SK-N-SH (cell line): Measurements from ENCODE around the gene SDK1. TPM values are rescaled to one million over a fixed set of nuclear protein-coding genes. Genes with fewer than 3 reads are reported as not detected.

Experiments used
- CTCF ChIA-PET: fragments of 300-600, 350-600 bp; formaldehyde crosslinking; extraction: SDS; loops from one replicate; lab custom pipeline; 2021; lab: Yijun Ruan, JAX
- POLR2A ChIA-PET: fragments of 350-600 bp; sonication (Branson Sonifier 250); formaldehyde crosslinking; extraction: SDS; loops from one replicate; lab custom pipeline; 2020; ENCODE audit warnings: antibody characterized with exemption, inconsistent platforms; lab: Yijun Ruan, JAX
- DNase-seq: peaks from one replicate; pipeline ENCODE4 v3.0.0; 2012
- H2AFZ ChIP-seq: fragments of 200-600 bp; sonication (generic); 2 replicates; pipeline ENCODE4 v1.8.1; 2016; ENCODE audit warnings: antibody characterized with exemption, mild to moderate bottlenecking, low read depth
- H3F3A ChIP-seq: fragments of 200-600 bp; sonication (generic); replicated peaks from 2 replicates; pipeline ENCODE3; 2016; ENCODE audit warnings: antibody characterized with exemption, mild to moderate bottlenecking; ENCODE audit not compliant: insufficient read depth
- H3K27ac ChIP-seq, 2 experiments: fragments of 200-500 bp in 1 of 2; fragments of 200-600 bp in 1 of 2; sonication (Bioruptor generic) in 1 of 2; sonication (generic), shearing (Covaris generic) in 1 of 2; 2 replicates each; pipeline versions ENCODE4 v1.5.1 to v1.6.1; 2014 to 2016; ENCODE audit warnings: low read depth in 2 of 2, inconsistent platforms in 1 of 2, low read length in 1 of 2, mild to moderate bottlenecking in 1 of 2, mixed read lengths in 1 of 2
- H3K27me3 ChIP-seq: fragments of 200-600 bp; sonication (generic), shearing (Covaris generic); 2 replicates; pipeline ENCODE4 v1.6.1; 2016; ENCODE audit warnings: mixed run types; ENCODE audit not compliant: insufficient read depth
- H3K36me3 ChIP-seq, 2 experiments: fragments of 200-500 bp in 1 of 2; fragments of 200-600 bp in 1 of 2; sonication (Bioruptor generic) in 1 of 2; sonication (generic) in 1 of 2; replicated peaks in 1 of 2; 2 replicates each; pipeline versions ENCODE3 to v1.5.1; 2014 to 2016; ENCODE audit warnings: low read length in 1 of 2, mild to moderate bottlenecking in 1 of 2; ENCODE audit not compliant: insufficient read depth in 2 of 2, control insufficient read depth in 1 of 2
- H3K4me1 ChIP-seq, 2 experiments: fragments of 200-500 bp in 1 of 2; fragments of 200-600 bp in 1 of 2; sonication (Bioruptor generic) in 1 of 2; sonication (generic), shearing (Covaris generic) in 1 of 2; 2 replicates each; pipeline versions ENCODE4 v1.5.1 to v1.6.1; 2014 to 2016; ENCODE audit warnings: low read depth in 1 of 2, low read length in 1 of 2, mixed run types in 1 of 2; ENCODE audit not compliant: insufficient read depth in 2 of 2, control insufficient read depth in 1 of 2
- H3K4me2 ChIP-seq: fragments of 200-600 bp; sonication (generic), shearing (Covaris generic); 2 replicates; pipeline ENCODE4 v1.6.1; 2017; ENCODE audit warnings: mixed run types
- H3K4me3 ChIP-seq, 2 experiments: fragments of 200-500 bp in 1 of 2; fragments of 200-600 bp in 1 of 2; sonication (Bioruptor generic) in 1 of 2; sonication (generic), shearing (Covaris generic) in 1 of 2; 2 replicates each; pipeline versions ENCODE4 v1.5.1 to v1.8.1; 2014 to 2016; ENCODE audit warnings: low read depth in 2 of 2, inconsistent platforms in 1 of 2, low read length in 1 of 2, mild to moderate bottlenecking in 1 of 2, mixed read lengths in 1 of 2, moderate library complexity in 1 of 2
- H3K79me2 ChIP-seq: fragments of 200-600 bp; sonication (generic); 2 replicates; pipeline ENCODE4 v1.8.1; 2017; ENCODE audit warnings: mild to moderate bottlenecking; ENCODE audit not compliant: insufficient read depth
- H3K9ac ChIP-seq: fragments of 200-600 bp; sonication (generic); 2 replicates; pipeline ENCODE4 v1.6.1; 2017; ENCODE audit warnings: mixed run types
- H3K9me2 ChIP-seq: fragments of 200-600 bp; sonication (generic); 2 replicates; pipeline ENCODE4 v1.6.1; 2017; ENCODE audit warnings: mixed run types
- H3K9me3 ChIP-seq: fragments of 200-600 bp; sonication (generic); 2 replicates; pipeline ENCODE4 v1.6.1; 2017; ENCODE audit warnings: mixed run types, mild to moderate bottlenecking, moderate library complexity
- H4K20me1 ChIP-seq: fragments of 200-600 bp; sonication (generic); 2 replicates; pipeline ENCODE4 v1.6.1; 2017; ENCODE audit warnings: mild to moderate bottlenecking, mixed run types; ENCODE audit not compliant: insufficient read depth
- ELF1 ChIP-seq: IDR thresholded peaks from 2 replicates; pipeline ENCODE4 v1.4.0; 2012
- EZH2phosphoT487 ChIP-seq: fragments of 200-600 bp; sonication (generic); IDR thresholded peaks from 2 replicates; pipeline ENCODE4 v1.6.1; 2017; ENCODE audit warnings: low read depth, mixed run types, mild to moderate bottlenecking, antibody characterized with exemption, moderate library complexity, borderline replicate concordance
- FOSL2 ChIP-seq: IDR thresholded peaks from 2 replicates; pipeline ENCODE4 v1.4.0; 2012; ENCODE audit warnings: low read depth, mild to moderate bottlenecking, moderate library complexity, borderline replicate concordance
- FOXJ3 ChIP-seq: sonication (generic); formaldehyde crosslinking; IDR thresholded peaks from 2 replicates; pipeline ENCODE4 v1.5.1; 2020; ENCODE audit warnings: mild to moderate bottlenecking, missing genetic modification reagents
- GATA2 ChIP-seq: sonication (generic); formaldehyde crosslinking; IDR thresholded peaks from 2 replicates; pipeline ENCODE4 v1.5.0; 2020; ENCODE audit warnings: mild to moderate bottlenecking, missing genetic modification reagents
- MXI1 ChIP-seq: IDR thresholded peaks from 2 replicates; pipeline ENCODE4 v1.6.1; 2012; ENCODE audit warnings: mild to moderate bottlenecking, low read depth, low read length, improper control_type of control experiment
- NFIC ChIP-seq: IDR thresholded peaks from 2 replicates; pipeline ENCODE4 v1.4.0; 2012; ENCODE audit warnings: borderline replicate concordance
- POLR2AphosphoS5 ChIP-seq: IDR thresholded peaks from 2 replicates; pipeline ENCODE4 v1.6.1; 2012; ENCODE audit warnings: low read depth, low read length
- RAD21 ChIP-seq: IDR thresholded peaks from 2 replicates; pipeline ENCODE4 v1.6.1; 2012; ENCODE audit warnings: mild to moderate bottlenecking, low read length
- RCOR1 ChIP-seq: fragments of 150-350 bp; IDR thresholded peaks from 2 replicates; pipeline ENCODE4 v1.6.1; 2017; ENCODE audit warnings: antibody characterized with exemption, low read length
- RXRA ChIP-seq: IDR thresholded peaks from 2 replicates; pipeline ENCODE4 v1.4.0; 2012; ENCODE audit warnings: low read depth, mild to moderate bottlenecking, borderline replicate concordance
- SIN3A ChIP-seq: IDR thresholded peaks from 2 replicates; pipeline ENCODE4 v1.6.1; 2012; ENCODE audit warnings: low read depth, mild to moderate bottlenecking, low read length, moderate library complexity, borderline replicate concordance
- TAF1 ChIP-seq: IDR thresholded peaks from 2 replicates; pipeline ENCODE4 v1.6.1; 2012; ENCODE audit warnings: low read depth, mild to moderate bottlenecking, low read length, moderate library complexity, borderline replicate concordance
- TCF12 ChIP-seq: IDR thresholded peaks from 2 replicates; pipeline ENCODE4 v1.4.0; 2012
- YY1 ChIP-seq: IDR thresholded peaks from 2 replicates; pipeline ENCODE4 v1.4.0; 2012; ENCODE audit warnings: low read depth, mild to moderate bottlenecking
- WGBS: methylation state at CpG from one replicate; pipeline ENCODE4 v1.1.6; 2017; ENCODE audit warnings: low lambda C conversion rate; 5-methylcytosine and 5-hydroxymethylcytosine counted together
- polyA plus RNA-seq, 3 experiments: library from polyadenylated mRNA; depleted of rRNA; stranded (reverse); fragments of >200 nt; gene quantifications; 2 replicates each; pipeline ENCODE4 v1.2.3, GENCODE V29; 2012
- TF ChIP-seq, protein P1 (sequence below): IDR thresholded peaks from 2 replicates; pipeline ENCODE4 v1.4.0; 2012; ENCODE audit warnings: low read depth
- TF ChIP-seq, protein P2 (sequence below): fragments of 150-350 bp; IDR thresholded peaks from 2 replicates; pipeline ENCODE4 v1.6.1; 2017; ENCODE audit warnings: antibody characterized with exemption, low read length, low read depth, borderline replicate concordance
- TF ChIP-seq, protein P3 (sequence below): fragments of 150-350 bp; IDR thresholded peaks from 2 replicates; pipeline ENCODE4 v1.6.1; 2016; ENCODE audit warnings: mild to moderate bottlenecking, low read depth, low read length

Gene SDK1
- polyA plus RNA-seq, 1 of the 3 experiments (the other 2 are of a cell fraction) = 1.2 TPM

DNA sequence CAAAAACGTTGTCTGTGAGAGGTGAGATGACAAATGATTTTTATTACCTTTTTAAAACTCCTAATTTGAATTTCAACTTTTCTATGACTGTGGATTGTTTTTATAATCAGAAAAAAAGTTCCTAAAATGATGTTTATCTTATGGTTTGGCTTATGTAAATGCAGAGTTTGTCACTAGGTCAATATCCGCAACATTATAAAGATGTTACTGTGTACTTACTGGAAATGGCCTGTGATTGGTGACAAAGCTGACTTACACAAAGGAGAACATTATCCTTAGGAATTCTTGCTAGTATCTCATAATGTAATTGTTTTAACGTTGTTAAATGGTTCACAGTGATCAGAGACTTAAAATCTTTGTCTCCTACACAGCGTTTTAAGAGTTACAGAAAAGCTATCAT is 79.0 kb downstream of the SDK1 start:
- Histone ChIP-seq H3K36me3 (no peaks in the 10 kb centered on the region), H3K4me2 (no peak overlapping the region), H2AFZ (no peak overlapping the region), H3K4me1 (peaks cover 0 to 2% of the 10 kb centered on the region in 2 experiments; a peak in 1 of 4 replicates), H3F3A (no peaks in the 10 kb centered on the region), H3K9me2 (no peaks in the 10 kb centered on the region), H4K20me1 (no peaks in the 10 kb centered on the region), H3K9me3 (no peaks in the 10 kb centered on the region), H3K79me2 (no peaks in the 10 kb centered on the region), H3K27ac (no peak overlapping the region), H3K27me3 (no peaks in the 10 kb centered on the region), H3K9ac (no peak overlapping the region), H3K4me3 (no peak overlapping the region)
- 37% methylated on average over 4 of the region's 4 CpGs for WGBS
- no peak for TF ChIP-seq FOXJ3
- TF ChIP-seq EZH2phosphoT487 = no peak
- no peak for TF ChIP-seq POLR2AphosphoS5
- TF ChIP-seq, protein P1, sequence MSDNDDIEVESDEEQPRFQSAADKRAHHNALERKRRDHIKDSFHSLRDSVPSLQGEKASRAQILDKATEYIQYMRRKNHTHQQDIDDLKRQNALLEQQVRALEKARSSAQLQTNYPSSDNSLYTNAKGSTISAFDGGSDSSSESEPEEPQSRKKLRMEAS = no peak
- no peak for TF ChIP-seq TAF1
- TF ChIP-seq MXI1 = no peak
- TF ChIP-seq TCF12 = no peak
- TF ChIP-seq ELF1 = no peak
- no peak for TF ChIP-seq RAD21
- TF ChIP-seq SIN3A = no peak
- TF ChIP-seq YY1 = no peak
- no peak for TF ChIP-seq FOSL2
- TF ChIP-seq RXRA = no peak
- no peak for TF ChIP-seq NFIC
- TF ChIP-seq, protein P2, sequence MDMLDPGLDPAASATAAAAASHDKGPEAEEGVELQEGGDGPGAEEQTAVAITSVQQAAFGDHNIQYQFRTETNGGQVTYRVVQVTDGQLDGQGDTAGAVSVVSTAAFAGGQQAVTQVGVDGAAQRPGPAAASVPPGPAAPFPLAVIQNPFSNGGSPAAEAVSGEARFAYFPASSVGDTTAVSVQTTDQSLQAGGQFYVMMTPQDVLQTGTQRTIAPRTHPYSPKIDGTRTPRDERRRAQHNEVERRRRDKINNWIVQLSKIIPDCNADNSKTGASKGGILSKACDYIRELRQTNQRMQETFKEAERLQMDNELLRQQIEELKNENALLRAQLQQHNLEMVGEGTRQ = no peak
- no peak for TF ChIP-seq RCOR1
- TF ChIP-seq, protein P3, sequence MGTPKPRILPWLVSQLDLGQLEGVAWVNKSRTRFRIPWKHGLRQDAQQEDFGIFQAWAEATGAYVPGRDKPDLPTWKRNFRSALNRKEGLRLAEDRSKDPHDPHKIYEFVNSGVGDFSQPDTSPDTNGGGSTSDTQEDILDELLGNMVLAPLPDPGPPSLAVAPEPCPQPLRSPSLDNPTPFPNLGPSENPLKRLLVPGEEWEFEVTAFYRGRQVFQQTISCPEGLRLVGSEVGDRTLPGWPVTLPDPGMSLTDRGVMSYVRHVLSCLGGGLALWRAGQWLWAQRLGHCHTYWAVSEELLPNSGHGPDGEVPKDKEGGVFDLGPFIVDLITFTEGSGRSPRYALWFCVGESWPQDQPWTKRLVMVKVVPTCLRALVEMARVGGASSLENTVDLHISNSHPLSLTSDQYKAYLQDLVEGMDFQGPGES = no peak
- TF ChIP-seq GATA2 = no peak
- DNase-seq = no peak
- ChIA-PET CTCF (interaction anchor here (1.4 to 1.7 kb wide), 2 partner anchors 20 to 41 kb away, joined by 3 to 4 read pairs; no protein-coding TSS in a partner anchor), POLR2A (no interaction called here)
